Gastroesophageal sphincter (tissue), 3 donors: ENCODE measurements around the gene PCSK5.

Experiments
- EP300 ChIP-seq: sonication (generic); formaldehyde crosslinking; IDR thresholded peaks from one replicate; pipeline ENCODE4 v1.6.1; 2017; ENCODE audit warnings: antibody characterized with exemption, mild to moderate bottlenecking
- POLR2A ChIP-seq, 2 donors: fragments of 450-650 bp; IDR thresholded peaks; one replicate each; pipeline ENCODE4 v1.6.1; 2017; ENCODE audit warnings: antibody characterized with exemption in 2 of 2, mild to moderate bottlenecking in 2 of 2, moderate library complexity in 1 of 2
- TF ChIP-seq, protein P1 (sequence below), 4 experiments: fragments of 200-600 bp in 2 of 4; fragments of 450-650 bp in 2 of 4; sonication (generic) in 1 of 4; IDR thresholded peaks; one replicate each; pipeline ENCODE4 v1.5.1; 2017 to 2019; ENCODE audit warnings: antibody characterized with exemption in 4 of 4, mild to moderate bottlenecking in 2 of 4, moderate library complexity in 2 of 4

DNA sequence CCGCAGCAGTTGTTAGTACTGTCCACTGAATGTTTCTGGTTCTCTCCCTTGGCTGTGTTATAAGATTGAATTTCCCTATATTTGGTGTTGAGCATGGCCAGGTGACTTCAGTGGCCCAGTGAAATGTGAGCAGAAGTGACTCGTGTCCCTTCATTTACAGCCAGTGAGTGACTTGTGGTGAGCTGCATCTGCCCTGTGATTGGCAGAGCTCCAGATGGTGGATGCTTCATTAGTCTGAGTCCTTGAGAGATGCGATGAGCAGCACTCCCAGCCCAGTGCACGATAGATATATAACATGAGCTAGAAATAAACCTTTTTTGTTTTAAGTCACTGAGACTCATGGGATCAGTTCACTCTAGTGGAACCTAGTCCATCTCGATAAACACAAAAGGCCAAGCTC is 19.3 kb downstream of the PCSK5 start:
- TF ChIP-seq, protein P1, sequence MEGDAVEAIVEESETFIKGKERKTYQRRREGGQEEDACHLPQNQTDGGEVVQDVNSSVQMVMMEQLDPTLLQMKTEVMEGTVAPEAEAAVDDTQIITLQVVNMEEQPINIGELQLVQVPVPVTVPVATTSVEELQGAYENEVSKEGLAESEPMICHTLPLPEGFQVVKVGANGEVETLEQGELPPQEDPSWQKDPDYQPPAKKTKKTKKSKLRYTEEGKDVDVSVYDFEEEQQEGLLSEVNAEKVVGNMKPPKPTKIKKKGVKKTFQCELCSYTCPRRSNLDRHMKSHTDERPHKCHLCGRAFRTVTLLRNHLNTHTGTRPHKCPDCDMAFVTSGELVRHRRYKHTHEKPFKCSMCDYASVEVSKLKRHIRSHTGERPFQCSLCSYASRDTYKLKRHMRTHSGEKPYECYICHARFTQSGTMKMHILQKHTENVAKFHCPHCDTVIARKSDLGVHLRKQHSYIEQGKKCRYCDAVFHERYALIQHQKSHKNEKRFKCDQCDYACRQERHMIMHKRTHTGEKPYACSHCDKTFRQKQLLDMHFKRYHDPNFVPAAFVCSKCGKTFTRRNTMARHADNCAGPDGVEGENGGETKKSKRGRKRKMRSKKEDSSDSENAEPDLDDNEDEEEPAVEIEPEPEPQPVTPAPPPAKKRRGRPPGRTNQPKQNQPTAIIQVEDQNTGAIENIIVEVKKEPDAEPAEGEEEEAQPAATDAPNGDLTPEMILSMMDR (IDR thresholded peaks at IDR 0.05), result no peak
- TF ChIP-seq EP300, result no peak
- no peak for TF ChIP-seq POLR2A (IDR thresholded peaks at IDR 0.05)
